ENCODE data around the gene CBFA2T3.

Gene CBFA2T3

GRCh38 chr16:88872650-88873331, 104.2 kb downstream of the CBFA2T3 start:
- DNase-seq (ENCODE audit: low read depth), result no peak
- H3K4me3 ChIP-seq (ENCODE audit: low read depth, low read length), result no peak overlapping the region
- TF ChIP-seq CTCF (conservative IDR thresholded peaks at IDR 0.05; ENCODE audit: low read depth, low read length), result no peak

- no peak for DNase-seq (ENCODE audit: low read depth)
- H3K4me3 ChIP-seq (ENCODE audit: low read depth, low read length), result no peak overlapping the region
- TF ChIP-seq CTCF (conservative IDR thresholded peaks at IDR 0.05; ENCODE audit: low read depth, low read length), result no peak
Measured at GRCh38 chr16:88871730-88872416, 105.1 kb downstream of the CBFA2T3 start.

- no peak for DNase-seq (ENCODE audit: low read depth)
- H3K4me3 ChIP-seq (ENCODE audit: low read depth, low read length), result no peak overlapping the region
- TF ChIP-seq CTCF (conservative IDR thresholded peaks at IDR 0.05; ENCODE audit: low read depth, low read length), result no peak
Measured at GRCh38 chr16:88871349-88871702, 105.7 kb downstream of the CBFA2T3 start.

GRCh38 chr16:88870608-88871348, 106.2 kb downstream of the CBFA2T3 start:
- H3K4me3 ChIP-seq (ENCODE audit: low read depth, low read length), result no peak overlapping the region
- DNase-seq (ENCODE audit: low read depth), result no peak
- TF ChIP-seq CTCF (conservative IDR thresholded peaks at IDR 0.05; ENCODE audit: low read depth, low read length), result no peak

GRCh38 chr16:88869673-88869980, 107.4 kb downstream of the CBFA2T3 start:
- H3K4me3 ChIP-seq (ENCODE audit: low read depth, low read length), result no peak overlapping the region
- no peak for TF ChIP-seq CTCF (conservative IDR thresholded peaks at IDR 0.05; ENCODE audit: low read depth, low read length)
- DNase-seq (ENCODE audit: low read depth), result no peak

GRCh38 chr16:88868974-88869672, 107.9 kb downstream of the CBFA2T3 start:
- no peak overlapping the region for H3K4me3 ChIP-seq (ENCODE audit: low read depth, low read length)
- no peak for DNase-seq (ENCODE audit: low read depth)
- TF ChIP-seq CTCF (conservative IDR thresholded peaks at IDR 0.05; ENCODE audit: low read depth, low read length), result no peak
